Ovary (tissue), 3 donors: ENCODE results near the gene HMG20A.

Source experiments
- CTCF ChIP-seq, 3 donors: fragments of 450-650 bp in 2 of 3; fragments of 200-600 bp in 1 of 3; IDR thresholded peaks; one replicate each; pipeline versions ENCODE4 v1.5.1 to v1.8.0; 2016 to 2022; ENCODE audit warnings: antibody characterized with exemption in 3 of 3, mild to moderate bottlenecking in 1 of 3
- EP300 ChIP-seq: sonication (generic); formaldehyde crosslinking; IDR thresholded peaks from one replicate; pipeline ENCODE4 v1.6.1; 2017; ENCODE audit warnings: antibody characterized with exemption
- POLR2A ChIP-seq: fragments of 450-650 bp; IDR thresholded peaks from one replicate; pipeline ENCODE4 v1.6.1; 2017; ENCODE audit warnings: antibody characterized with exemption, mild to moderate bottlenecking, moderate library complexity
- donor health status: DM: no; HTN: no; CAD: no.

- TF ChIP-seq CTCF (IDR thresholded peaks at IDR 0.05) (no peak), EP300 (no peak), POLR2A (no peak)
Measured at GRCh38 chr15:77415450-77416147, 5.1 kb upstream of the HMG20A start.
